Endothelial cell of umbilical vein (primary cell): ENCODE results near the gene CCDC60. TPM values are rescaled to one million over a fixed set of nuclear protein-coding genes. Genes with fewer than 3 reads are reported as not detected.

ENCODE experiments used
- BruUV-seq: library from RNA; stranded (reverse); fragments of 400-500 nt; replicated peaks from 2 replicates; lab custom pipeline; 2021; lab: Mats Ljungman, UMichigan
- CTCF ChIA-PET: fragments of 300-600, 350-600 bp; sonication (Branson Sonifier 250); formaldehyde crosslinking; loops from one replicate; lab custom pipeline; 2021; ENCODE audit warnings: antibody characterized with exemption, inconsistent platforms; lab: Charles Lee
- POLR2A ChIA-PET: fragments of 300-600, 350-600 bp; sonication (Branson Sonifier 250); formaldehyde crosslinking; loops from one replicate; lab custom pipeline; 2021; ENCODE audit warnings: antibody characterized with exemption, inconsistent platforms; lab: Charles Lee
- DNase-seq: peaks from one replicate; pipeline ENCODE4 v3.0.0-alpha.2; 2011; ENCODE audit warnings: low read depth, low spot score
- FAIRE-seq: peaks from 2 replicates; lab custom pipeline; 2011; peaks lifted over from hg19 to GRCh38; lab: Jason Lieb, UNC
- H2AFZ ChIP-seq: 2 replicates; pipeline ENCODE4 v1.6.0; 2012; ENCODE audit warnings: low read depth, low read length, control low read depth, inconsistent platforms
- H3K27ac ChIP-seq: 2 replicates; pipeline ENCODE4 v1.5.1; 2011; ENCODE audit warnings: low read depth, mild to moderate bottlenecking, control low read depth, low read length, moderate library complexity; ENCODE audit not compliant: insufficient read depth
- H3K27me3 ChIP-seq, 2 experiments: 2 replicates each; pipeline versions ENCODE4 v1.6.0 to v1.6.1; 2011; ENCODE audit warnings: low read length in 2 of 2, mixed read lengths in 1 of 2; ENCODE audit not compliant: control insufficient read depth in 2 of 2, insufficient read depth in 2 of 2
- H3K36me3 ChIP-seq, 2 experiments: 2 replicates in 1 of 2; 3 replicates in 1 of 2; pipeline ENCODE4 v1.5.1; 2011; ENCODE audit warnings: low read length in 2 of 2, mild to moderate bottlenecking in 1 of 2, moderate library complexity in 1 of 2; ENCODE audit not compliant: control insufficient read depth in 2 of 2, insufficient read depth in 2 of 2; ENCODE audit errors: extremely low read depth in 1 of 2
- H3K4me1 ChIP-seq: 3 replicates; pipeline ENCODE4 v1.5.1; 2011; ENCODE audit warnings: mild to moderate bottlenecking, low read length; ENCODE audit not compliant: control insufficient read depth, insufficient read depth; ENCODE audit errors: extremely low read depth
- H3K4me2 ChIP-seq: 2 replicates; pipeline ENCODE4 v1.6.1; 2011; ENCODE audit warnings: low read length, control low read depth, mixed read lengths; ENCODE audit not compliant: insufficient read depth
- H3K4me3 ChIP-seq, 3 experiments: fragments of 200-600 bp in 1 of 3; sonication (generic), shearing (Covaris generic) in 1 of 3; replicated peaks in 1 of 3; 2 replicates each; pipeline ENCODE4 v1.5.1; 2011 to 2016; ENCODE audit warnings: control low read depth in 3 of 3, low read length in 3 of 3, mild to moderate bottlenecking in 2 of 3, inconsistent platforms in 1 of 3, low read depth in 1 of 3, moderate library complexity in 1 of 3; ENCODE audit not compliant: insufficient read depth in 1 of 3
- H3K79me2 ChIP-seq: 2 replicates; pipeline ENCODE4 v1.6.0; 2012; ENCODE audit warnings: low read length, inconsistent platforms; ENCODE audit not compliant: control insufficient read depth, insufficient read depth
- H3K9ac ChIP-seq: replicated peaks from 2 replicates; pipeline ENCODE3; 2011; ENCODE audit warnings: low read length, control low read depth; ENCODE audit not compliant: insufficient read depth; ENCODE audit errors: extremely low read depth
- H3K9me1 ChIP-seq: replicated peaks from 3 replicates; pipeline ENCODE4 v1.6.0; 2011; ENCODE audit warnings: mild to moderate bottlenecking, low read length; ENCODE audit not compliant: control insufficient read depth, insufficient read depth; ENCODE audit errors: extremely low read depth
- H3K9me3 ChIP-seq: replicated peaks from 2 replicates; pipeline ENCODE4 v1.5.1; 2012; ENCODE audit warnings: low read length, inconsistent platforms; ENCODE audit not compliant: control insufficient read depth, insufficient read depth
- H4K20me1 ChIP-seq: replicated peaks from 2 replicates; pipeline ENCODE3; 2011; ENCODE audit warnings: mild to moderate bottlenecking, low read length; ENCODE audit not compliant: control insufficient read depth, insufficient read depth; ENCODE audit errors: extremely low read depth
- CTCF ChIP-seq, 2 donors: IDR thresholded peaks; 1 replicate in 1 of 2; 2 replicates in 1 of 2; pipeline ENCODE4 v1.5.1; 2011; ENCODE audit warnings: low read length in 2 of 2, mild to moderate bottlenecking in 2 of 2, moderate library complexity in 2 of 2, control low read depth in 1 of 2, inconsistent platforms in 1 of 2, low read depth in 1 of 2; ENCODE audit not compliant: insufficient read depth in 1 of 2; ENCODE audit errors: extremely low read depth in 1 of 2
- EZH2 ChIP-seq: IDR thresholded peaks from 2 replicates; pipeline ENCODE4 v1.6.1; 2012; ENCODE audit warnings: borderline replicate concordance, low read depth, mild to moderate bottlenecking, moderate library complexity, low read length, inconsistent platforms; ENCODE audit not compliant: severe bottlenecking
- FOS ChIP-seq: IDR thresholded peaks from 2 replicates; pipeline ENCODE4 v1.6.1; 2011; ENCODE audit warnings: mild to moderate bottlenecking, low read length, moderate library complexity, borderline replicate concordance; ENCODE audit not compliant: insufficient read depth
- GATA2 ChIP-seq: IDR thresholded peaks from 2 replicates; pipeline ENCODE4 v1.7.0; 2011; ENCODE audit warnings: low read depth, mild to moderate bottlenecking, moderate library complexity, mixed read lengths, low read length; ENCODE audit not compliant: insufficient read length, insufficient read depth
- JUN ChIP-seq: IDR thresholded peaks from 2 replicates; pipeline ENCODE4 v1.6.1; 2011; ENCODE audit warnings: borderline replicate concordance, low read depth; ENCODE audit not compliant: insufficient read length, insufficient read depth
- MAX ChIP-seq: IDR thresholded peaks from 2 replicates; pipeline ENCODE4 v1.6.1; 2011; ENCODE audit not compliant: insufficient read depth, insufficient read length
- MYC ChIP-seq: IDR thresholded peaks from one replicate; pipeline ENCODE4 v1.6.1; 2011; ENCODE audit warnings: mild to moderate bottlenecking, low read depth, low read length
- POLR2AphosphoS5 ChIP-seq: IDR thresholded peaks from 2 replicates; pipeline ENCODE4 v1.6.1; 2012; ENCODE audit warnings: low read depth, mild to moderate bottlenecking, control low read depth, low read length, moderate library complexity; ENCODE audit not compliant: insufficient read depth
- dilution Hi-C: fragments of 300-500 bp; cut with MboI; formaldehyde crosslinking; loops from one replicate; pipeline ENCODE4 v1.15.0; 2019; ENCODE audit warnings: low sequenced_read_pairs; ENCODE audit not compliant: extremely low pct_ligation_motif_present
- intact Hi-C: fragments of 100-400 bp; cut with micrococcal nuclease; formaldehyde crosslinking; loops from one replicate; pipeline ENCODE4 v1.10.0; 2022
- polyA plus RNA-seq, 4 experiments: library from polyadenylated mRNA; depleted of rRNA in 3 of 4; stranded (reverse) in 3 of 4; unstranded in 1 of 4; fragments of >200 nt; gene quantifications; 2 replicates each; pipeline versions ENCODE4 v1.2.1 to v1.2.3, GENCODE V29; 2011 to 2012; ENCODE audit warnings: missing spikeins in 1 of 4
- total RNA-seq: library from RNA; stranded (reverse); gene quantifications from 2 replicates; pipeline ENCODE4 v1.2.3, GENCODE V29; 2021

CCDC60 gene
- total and polyA plus RNA-seq, 2 donors (not counting 3 experiments of a cell fraction or from before 2014, with no cell fraction given): not detected

GRCh38 chr12:119528241-119528640 is 193.7 kb downstream of the CCDC60 start:
- Histone ChIP-seq H2AFZ (no peak overlapping the region), H3K27me3 (no peaks in the 10 kb centered on the region), H3K4me1 (no peaks in the 10 kb centered on the region), H3K4me2 (no peak overlapping the region), H3K36me3 (no peaks in the 10 kb centered on the region), H3K9me1 (no peaks in the 10 kb centered on the region), H3K9me3 (no peaks in the 10 kb centered on the region), H3K27ac (no peak overlapping the region), H4K20me1 (no peaks in the 10 kb centered on the region), H3K9ac (no peak overlapping the region), H3K4me3 (no peak overlapping the region), H3K79me2 (no peaks in the 10 kb centered on the region)
- POLR2A ChIA-PET: no interaction called here
- intact Hi-C loops (no loop called here), dilution Hi-C loops (no loop called here)
- FAIRE-seq (no peak), DNase-seq (no peak)
- CTCF ChIA-PET: interaction anchor here (1.0 to 1.1 kb wide), 2 partner anchors 17 to 84 kb away, joined by 3 to 5 read pairs; no protein-coding TSS in a partner anchor
- TF ChIP-seq GATA2 (no peak), MYC (no peak), MAX (no peak), FOS (no peak), EZH2 (no peak), CTCF (IDR thresholded peaks at IDR 0.05; ENCODE audit: extremely low read depth in 1 of 2, insufficient read depth in 1 of 2, low read depth in 1 of 2, low read length in 2 of 2) (no peak), JUN (no peak), POLR2AphosphoS5 (no peak)
- BruUV-seq: no TSS peak
